T-helper 2 cell treated with Interferon-gamma antibody and Interleukin-4, amounts not matched to agents 100 ng/mL and 5 ng/mL, for 36 hours (primary cell): ENCODE results near the gene ACTN4. TPM values are rescaled to one million over a fixed set of nuclear protein-coding genes. Genes with fewer than 3 reads are reported as not detected.

Source experiments
- intact Hi-C: fragments of 100-400 bp; cut with micrococcal nuclease; formaldehyde crosslinking; loops from one replicate; pipeline ENCODE4 v1.15.1; 2023
- total RNA-seq: library from RNA; stranded (reverse); gene quantifications from 2 replicates; pipeline ENCODE4 v1.2.3, GENCODE V29; 2022

ACTN4 gene
- total RNA-seq, 1 donor from 2014 or later, result 425 TPM

DNA sequence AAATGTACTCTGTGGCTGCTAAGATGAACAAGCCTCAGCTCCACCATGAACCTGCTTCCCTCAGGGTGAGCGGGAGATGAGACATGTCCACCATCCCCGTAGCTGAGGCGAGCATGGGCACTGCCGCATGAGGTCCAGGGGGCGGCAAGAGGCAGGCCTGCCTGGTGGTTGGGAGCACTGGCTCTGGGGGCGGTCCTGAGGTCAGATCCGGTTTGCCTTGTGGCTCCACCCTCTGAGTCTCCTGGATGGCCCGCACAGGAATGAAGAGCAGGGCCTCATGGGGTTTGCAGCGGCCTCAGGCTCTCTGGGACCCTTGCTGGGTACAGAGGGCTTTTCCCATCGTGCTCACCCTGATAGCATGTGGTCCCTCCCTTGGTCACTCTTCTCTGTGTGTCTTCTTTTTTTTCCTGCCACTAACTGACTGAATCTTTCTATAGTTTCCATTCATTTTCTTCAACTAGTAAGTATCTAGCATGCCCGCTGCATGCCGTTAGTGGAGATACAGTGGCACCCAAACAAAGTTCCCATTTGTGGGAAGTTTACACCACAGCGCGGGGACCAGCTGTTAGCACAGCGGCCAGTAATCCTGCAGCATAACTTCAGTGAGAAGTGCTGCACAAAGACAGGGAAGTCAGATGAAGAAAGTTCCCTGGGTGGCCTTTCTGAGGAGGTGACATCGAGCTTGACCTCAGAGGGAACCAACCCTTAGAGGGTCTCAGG lies 59.5 kb downstream of the ACTN4 start:
- intact Hi-C loops, result no loop called here

GRCh38 chr19:38707512-38708114 lies 60.2 kb downstream of the ACTN4 start:
- intact Hi-C loops, result no loop called here

GRCh38 chr19:38708413-38709024 lies 61.1 kb downstream of the ACTN4 start:
- intact Hi-C loops, result no loop called here

GRCh38 chr19:38709119-38709518 lies 61.7 kb downstream of the ACTN4 start:
- intact Hi-C loops, result no loop called here

- intact Hi-C loops, result no loop called here
These were observed 62.4 kb downstream of the ACTN4 start for GRCh38 chr19:38709671-38710415.

DNA sequence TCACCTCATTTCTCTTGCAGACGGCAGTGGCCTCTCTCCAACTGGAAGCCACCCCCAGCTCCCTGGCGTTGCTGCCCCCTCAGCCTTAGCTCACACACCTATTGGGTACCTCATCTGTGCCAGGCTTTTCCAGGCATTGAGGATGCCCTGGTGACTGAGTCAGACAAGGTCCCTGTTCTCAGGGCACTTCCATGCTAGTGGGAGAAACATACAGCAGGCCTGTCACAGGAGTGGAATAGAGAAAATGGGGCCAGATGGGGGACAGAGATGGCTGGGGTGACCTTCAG lies 62.9 kb downstream of the ACTN4 start:
- intact Hi-C loops, result no loop called here

DNA sequence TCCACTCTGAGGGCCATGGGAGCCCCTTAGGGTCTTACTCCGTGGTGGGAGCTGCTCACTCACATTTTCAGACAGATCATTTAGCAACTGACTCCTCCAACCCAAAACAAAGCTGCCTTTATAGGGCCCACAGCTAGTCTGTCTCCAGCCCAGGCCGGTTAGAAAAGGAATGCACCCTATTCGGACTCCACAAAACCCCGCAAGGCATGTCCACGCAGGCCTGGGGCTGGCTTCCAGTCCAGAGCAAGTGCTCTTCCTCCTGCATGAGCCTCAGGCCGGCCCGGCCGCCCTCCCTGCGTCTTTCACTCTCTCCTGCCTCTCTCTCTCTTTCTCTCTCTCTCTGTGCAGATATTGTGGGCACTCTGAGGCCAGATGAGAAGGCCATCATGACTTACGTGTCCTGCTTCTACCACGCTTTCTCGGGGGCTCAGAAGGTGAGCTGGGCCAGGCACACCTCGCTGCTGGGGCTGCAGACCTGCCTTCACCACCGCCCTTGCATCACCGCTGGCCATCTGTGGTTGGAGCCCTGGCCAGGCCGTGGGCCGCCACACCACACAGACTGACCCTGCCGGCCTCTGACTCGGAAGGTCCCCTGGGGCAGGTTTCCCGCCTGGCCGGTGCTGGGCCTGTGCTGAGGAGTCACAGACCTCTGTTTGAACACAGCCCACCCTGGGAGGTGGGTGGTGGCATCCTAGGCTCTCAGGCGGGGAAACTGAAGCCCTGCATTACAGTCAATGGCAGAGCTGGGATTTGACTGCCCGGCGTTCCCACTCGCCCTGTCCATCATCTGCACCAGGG lies 63.7 kb downstream of the ACTN4 start:
- intact Hi-C loops, result no loop called here

GRCh38 chr19:38711726-38712153 lies 64.3 kb downstream of the ACTN4 start:
- intact Hi-C loops, result no loop called here

DNA sequence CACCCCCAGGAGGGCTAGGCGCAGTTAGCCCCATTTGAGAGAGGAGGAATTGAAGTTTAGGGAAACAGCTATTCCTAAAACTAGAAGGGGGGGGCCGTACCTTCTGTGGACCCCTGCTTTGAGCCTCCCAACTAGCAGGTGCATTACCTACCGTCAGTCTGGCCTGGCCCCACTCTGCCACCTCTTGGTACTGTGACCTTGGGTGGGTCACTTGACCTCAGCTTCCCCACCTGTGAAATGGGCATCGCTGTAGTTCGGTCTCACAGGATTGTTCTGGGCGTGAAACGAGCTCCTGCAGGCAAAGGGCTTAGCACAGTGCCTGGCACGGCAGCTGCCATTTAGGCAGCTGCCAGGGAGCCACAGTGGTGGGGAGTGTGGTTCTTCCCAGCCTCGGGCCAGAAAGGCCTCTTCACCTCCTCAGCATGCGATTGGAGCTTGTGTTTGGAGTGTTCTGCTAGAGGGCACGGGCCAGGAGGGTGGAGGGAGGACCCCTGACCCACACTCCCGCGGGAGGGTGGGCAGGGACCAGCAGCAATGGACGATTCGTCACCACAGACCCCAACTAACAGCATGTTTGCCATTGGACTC lies 64.8 kb downstream of the ACTN4 start:
- intact Hi-C loops, result no loop called here

- intact Hi-C loops, result no loop called here
These were observed 65.8 kb downstream of the ACTN4 start for GRCh38 chr19:38713227-38713649.

DNA sequence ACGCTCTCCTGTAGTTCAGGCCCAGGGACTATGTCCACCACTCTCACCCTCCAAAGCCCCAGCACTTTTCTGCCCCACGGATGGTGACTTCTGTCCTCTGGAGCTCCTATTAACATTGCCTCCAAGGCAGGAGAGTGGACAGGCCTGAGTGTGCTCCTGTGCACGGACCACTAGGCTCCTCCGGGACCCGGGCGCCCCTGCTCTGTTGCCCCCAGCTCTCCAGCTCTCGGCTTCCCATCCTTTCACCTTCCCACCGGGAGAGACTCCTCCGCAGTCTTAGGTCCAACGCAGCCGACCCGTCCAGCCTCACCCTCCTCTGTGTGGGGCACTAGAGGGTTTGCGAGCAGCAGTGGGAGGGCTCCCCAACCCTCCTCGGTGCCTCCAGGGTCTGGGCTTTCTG lies 66.4 kb downstream of the ACTN4 start:
- intact Hi-C loops, result no loop called here

DNA sequence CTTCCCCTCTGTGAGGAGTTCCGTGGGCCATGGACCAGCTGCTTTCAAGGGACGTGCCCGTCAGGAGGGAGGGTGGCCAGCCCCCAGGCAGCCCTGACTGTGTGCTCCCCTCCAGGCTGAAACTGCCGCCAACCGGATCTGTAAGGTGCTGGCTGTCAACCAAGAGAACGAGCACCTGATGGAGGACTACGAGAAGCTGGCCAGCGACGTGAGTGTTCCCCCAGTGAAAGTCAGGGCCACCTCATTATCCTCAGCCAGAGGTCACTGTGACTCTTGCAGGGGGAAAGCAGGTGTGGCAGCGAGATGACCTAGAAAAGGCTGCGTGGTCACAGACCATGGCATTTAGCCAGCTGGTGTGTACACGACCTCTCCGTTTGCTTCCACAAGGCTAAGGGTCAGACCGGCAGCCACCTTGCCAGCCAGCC lies 66.9 kb downstream of the ACTN4 start:
- intact Hi-C loops, result no loop called here

DNA sequence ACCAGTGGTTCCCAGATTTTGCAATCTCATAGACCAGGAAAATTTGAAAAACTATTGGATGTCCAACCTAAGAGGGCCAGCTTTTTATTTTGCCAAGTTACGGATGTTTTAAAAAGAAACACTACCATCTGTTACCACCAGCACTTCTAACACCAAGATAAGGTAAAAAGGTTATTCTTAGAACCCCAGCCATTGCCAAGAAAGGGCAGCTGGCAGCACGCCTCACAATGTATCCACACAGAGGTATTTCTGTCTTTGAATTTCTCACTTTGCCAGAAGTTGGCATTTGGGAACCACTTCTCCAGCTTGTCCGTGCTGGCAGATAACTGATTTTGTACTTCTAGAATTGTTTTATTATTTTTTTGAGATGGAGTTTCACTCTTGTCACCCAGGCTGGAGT lies 68.1 kb downstream of the ACTN4 start:
- intact Hi-C loops, result no loop called here

DNA sequence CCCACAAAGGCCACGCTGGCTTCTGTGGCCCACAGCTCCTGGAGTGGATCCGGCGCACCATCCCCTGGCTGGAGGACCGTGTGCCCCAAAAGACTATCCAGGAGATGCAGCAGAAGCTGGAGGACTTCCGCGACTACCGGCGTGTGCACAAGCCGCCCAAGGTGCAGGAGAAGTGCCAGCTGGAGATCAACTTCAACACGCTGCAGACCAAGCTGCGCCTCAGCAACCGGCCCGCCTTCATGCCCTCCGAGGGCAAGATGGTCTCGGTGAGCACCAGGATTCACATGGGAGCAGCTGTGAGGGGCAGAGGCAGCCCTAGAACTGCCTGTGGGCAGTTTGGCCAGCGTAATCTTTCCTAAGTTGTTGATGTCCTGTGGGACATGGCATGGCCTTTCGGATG lies 69.6 kb downstream of the ACTN4 start:
- intact Hi-C loops, result no loop called here

DNA sequence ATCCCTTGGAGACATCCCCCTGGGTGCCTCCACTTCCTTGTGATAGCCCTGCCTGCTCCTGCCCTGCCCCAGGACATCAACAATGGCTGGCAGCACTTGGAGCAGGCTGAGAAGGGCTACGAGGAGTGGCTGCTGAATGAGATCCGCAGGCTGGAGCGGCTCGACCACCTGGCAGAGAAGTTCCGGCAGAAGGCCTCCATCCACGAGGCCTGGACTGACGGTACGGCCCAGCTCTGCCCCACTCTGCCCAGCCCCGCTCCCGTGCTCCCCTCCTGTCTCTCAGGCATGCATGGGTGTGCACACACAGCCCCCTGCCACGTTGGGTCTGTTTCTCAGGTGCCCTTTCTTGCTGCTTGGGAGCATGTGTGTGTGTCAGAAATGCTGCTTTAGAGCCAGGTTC lies 70.4 kb downstream of the ACTN4 start:
- intact Hi-C loops, result no loop called here

- intact Hi-C loops, result no loop called here
These were observed 71.5 kb downstream of the ACTN4 start for GRCh38 chr19:38718747-38719543.

DNA sequence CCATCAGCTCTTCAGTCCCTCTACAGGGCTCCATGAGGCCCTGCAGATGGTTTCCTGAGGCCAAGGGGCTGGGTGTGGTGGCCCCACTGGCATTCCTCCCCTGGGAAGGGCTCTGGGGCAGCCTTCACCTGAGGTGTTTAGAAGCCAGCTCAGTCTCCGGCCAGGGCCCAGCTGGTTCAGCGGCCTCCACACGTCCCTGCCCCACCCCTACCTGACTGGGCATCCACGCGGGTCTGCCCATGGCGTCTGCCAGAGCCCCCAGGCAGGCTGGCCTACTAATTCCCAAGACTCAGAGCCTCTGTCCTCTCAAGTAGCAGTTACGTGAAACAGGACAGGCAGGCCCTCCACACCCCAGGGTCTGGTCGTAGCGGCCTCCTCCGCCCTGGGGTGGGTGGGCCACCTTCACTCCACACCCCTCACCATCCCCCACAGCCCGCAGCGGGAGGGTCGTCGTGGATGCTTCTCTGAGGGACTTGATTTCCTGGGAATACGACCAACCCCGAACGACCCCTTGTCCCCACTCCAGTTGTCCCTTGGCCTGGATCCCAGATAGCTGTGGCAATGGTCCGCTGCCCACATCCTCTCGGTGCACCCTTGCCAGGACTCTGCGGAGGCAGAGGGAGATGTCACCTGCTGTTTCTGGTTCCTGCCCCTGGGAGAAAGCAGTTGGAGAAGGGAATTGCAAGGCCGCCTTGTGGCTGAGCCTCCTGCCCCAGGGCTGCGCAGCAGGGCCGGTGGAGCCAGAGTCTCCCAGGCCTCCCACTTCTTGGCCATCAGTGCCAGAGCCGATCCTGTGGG lies 72.5 kb downstream of the ACTN4 start:
- intact Hi-C loops, result no loop called here

- intact Hi-C loops, result no loop called here
These were observed 73.2 kb downstream of the ACTN4 start for GRCh38 chr19:38720559-38721236.

DNA sequence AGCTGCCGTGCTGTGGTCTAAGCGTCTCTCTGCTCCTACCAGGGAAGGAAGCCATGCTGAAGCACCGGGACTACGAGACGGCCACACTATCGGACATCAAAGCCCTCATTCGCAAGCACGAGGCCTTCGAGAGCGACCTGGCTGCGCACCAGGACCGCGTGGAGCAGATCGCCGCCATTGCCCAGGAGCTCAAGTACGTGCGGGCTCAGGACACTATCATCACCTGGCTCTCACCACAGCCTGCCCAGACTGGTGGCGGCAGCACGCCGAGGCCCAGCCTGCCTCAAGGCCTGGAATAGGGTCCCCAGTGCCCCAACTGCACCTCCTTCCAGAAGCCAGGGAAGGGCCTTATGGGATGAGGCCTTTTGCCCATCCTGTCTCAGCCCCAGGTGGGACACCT lies 74.0 kb downstream of the ACTN4 start:
- intact Hi-C loops, result no loop called here
